Measurements from ENCODE around the gene TBC1D10B. TPM values are rescaled to one million over a fixed set of nuclear protein-coding genes. Genes with fewer than 3 reads are reported as not detected.
"Not testable (repeated sequence)": the region's sequence is repeated elsewhere in the genome, so short reads cannot be mapped to it uniquely, and the experiment has no call there.

TBC1D10B gene
- total and polyA plus RNA-seq, 9 donors, result 18.4 to 46.9 (median 35.2) TPM

DNA sequence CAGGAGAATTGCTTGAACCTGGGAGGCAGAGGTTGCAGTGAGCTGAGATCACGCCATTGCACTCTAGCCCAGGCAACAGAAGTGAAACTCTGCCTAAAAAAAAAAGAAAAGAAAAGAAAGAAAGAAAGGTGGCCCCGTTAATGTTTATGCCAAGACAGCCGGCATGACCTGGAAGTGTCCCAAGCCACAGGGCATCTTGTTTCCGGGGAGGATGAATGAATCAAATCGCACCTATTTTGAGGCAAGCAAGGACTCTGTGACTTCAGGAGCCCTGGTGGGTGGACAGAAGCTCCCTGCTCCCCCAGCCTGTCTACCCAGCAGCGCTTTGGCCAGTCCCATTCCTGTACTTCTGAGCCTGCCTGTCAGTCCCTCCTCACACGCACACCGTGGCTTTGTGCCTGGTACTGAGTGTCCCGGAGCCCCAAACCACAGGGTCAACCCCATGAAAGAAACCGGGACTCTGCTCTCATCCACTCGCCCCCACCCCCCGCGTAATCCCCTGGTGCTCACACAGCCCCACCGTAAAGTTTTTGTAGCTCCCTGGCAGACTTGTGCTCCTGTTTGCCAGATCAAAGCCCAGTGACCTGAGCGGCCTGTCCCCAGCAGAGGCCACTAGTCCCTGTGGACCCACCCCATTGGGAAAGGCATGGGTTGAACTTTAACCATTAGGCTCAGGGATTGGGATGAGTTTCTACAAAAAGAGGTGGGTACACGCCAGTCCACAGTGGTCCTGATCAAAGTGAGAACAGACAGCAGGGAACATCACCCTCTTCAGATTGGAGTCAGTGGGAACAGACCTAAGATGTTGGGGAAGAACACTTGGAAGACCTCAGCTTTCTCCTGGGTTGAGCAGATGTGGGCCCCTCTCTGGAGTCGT, 34.5 kb downstream of the TBC1D10B start:
- intact Hi-C loops (cut with DNase I), result no loop called here
- H3K4me1 ChIP-seq (ENCODE audit: insufficient read depth), result peaks cover 5% of the 10 kb centered on the region
- peak overlapping the region; percentile 76 for H3K4me3 ChIP-seq
- peak overlapping the region in 1 of 2 donors; percentile 95 for H3K27ac ChIP-seq
- H3K36me3 ChIP-seq, result no peaks in the 10 kb centered on the region
- TF ChIP-seq CTCF (IDR thresholded peaks at IDR 0.05) (no peak), POLR2A (IDR thresholded peaks at IDR 0.05) (no peak), EP300 (IDR thresholded peaks at IDR 0.05) (no peak)
- WGBS, 3 donors, result 32 to 40% (median 38%) methylated on average over 17 of the region's 17 CpGs
- peak in 2 of 5 donors; percentile 54 to 63 for DNase-seq
- no peaks in the 10 kb centered on the region for H3K27me3 ChIP-seq
- no peaks in the 10 kb centered on the region for H3K9me3 ChIP-seq

- peak; percentile 83 to 90 (median 87) for DNase-seq
- H3K27me3 ChIP-seq; H3K9me3 ChIP-seq; H3K4me1 ChIP-seq (ENCODE audit: insufficient read depth); intact Hi-C loops (cut with DNase I); H3K36me3 ChIP-seq: not testable (repeated sequence)
- H3K27ac ChIP-seq, result peak overlapping the region; percentile 85 to 95
- 0 to 1% (median 1%) methylated on average over 34 to 70 of the region's 70 CpGs for WGBS, 3 donors
- H3K4me3 ChIP-seq, result peak overlapping the region; percentile 76
- peak; percentile 72 for TF ChIP-seq POLR2A (IDR thresholded peaks at IDR 0.05)
- TF ChIP-seq CTCF (IDR thresholded peaks at IDR 0.05), result peak in 1 of 3 donors; percentile 27
Measured at GRCh38 chr16:30335028-30335597, 35.2 kb downstream of the TBC1D10B start.

- DNase-seq, result peak; percentile 66 to 84 (median 71)
- H3K27me3 ChIP-seq; H3K9me3 ChIP-seq; intact Hi-C loops (cut with DNase I); H3K36me3 ChIP-seq; H3K4me1 ChIP-seq (ENCODE audit: insufficient read depth): not testable (repeated sequence)
- H3K27ac ChIP-seq, result peak overlapping the region in 1 of 2 donors; percentile 95
- 0 to 1% (median 1%) methylated on average over 20 to 25 of the region's 33 CpGs for WGBS, 3 donors
- peak overlapping the region; percentile 76 for H3K4me3 ChIP-seq
Measured at GRCh38 chr16:30334473-30334989, 35.8 kb downstream of the TBC1D10B start.

DNA sequence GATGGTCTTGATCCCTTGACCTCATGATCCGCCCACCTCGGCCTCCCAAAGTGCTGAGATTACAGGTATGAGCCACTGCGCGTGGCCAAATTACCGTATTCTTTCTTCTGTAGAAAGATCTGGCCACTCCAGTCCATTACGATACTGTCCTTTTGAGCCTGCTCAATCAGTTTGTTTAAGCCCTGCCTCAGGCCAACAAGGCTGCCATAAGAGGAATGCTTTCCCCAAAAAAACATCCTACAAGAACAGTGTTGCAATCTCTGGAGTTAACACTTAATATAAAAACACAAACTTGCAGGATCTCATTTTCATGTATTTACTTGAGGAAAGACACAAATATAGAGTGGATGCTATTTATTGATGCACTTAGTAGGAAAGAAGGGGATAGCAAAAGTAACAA, 46.1 kb downstream of the TBC1D10B start:
- WGBS, 3 donors, result 83 to 91% (median 86%) methylated on average over 6 of the region's 6 CpGs
- intact Hi-C loops (cut with DNase I); H3K27ac ChIP-seq; DNase-seq; H3K27me3 ChIP-seq; H3K9me3 ChIP-seq; H3K36me3 ChIP-seq; H3K4me1 ChIP-seq (ENCODE audit: insufficient read depth); H3K4me3 ChIP-seq: not testable (repeated sequence)

GRCh38 chr16:30318647-30319046, 51.6 kb downstream of the TBC1D10B start:
- H3K36me3 ChIP-seq; DNase-seq; H3K27me3 ChIP-seq; H3K4me1 ChIP-seq (ENCODE audit: insufficient read depth); H3K27ac ChIP-seq; H3K9me3 ChIP-seq; intact Hi-C loops (cut with DNase I); H3K4me3 ChIP-seq: not testable (repeated sequence)
- 43 to 52% (median 49%) methylated on average over 2 of the region's 2 CpGs for WGBS, 3 donors

DNA sequence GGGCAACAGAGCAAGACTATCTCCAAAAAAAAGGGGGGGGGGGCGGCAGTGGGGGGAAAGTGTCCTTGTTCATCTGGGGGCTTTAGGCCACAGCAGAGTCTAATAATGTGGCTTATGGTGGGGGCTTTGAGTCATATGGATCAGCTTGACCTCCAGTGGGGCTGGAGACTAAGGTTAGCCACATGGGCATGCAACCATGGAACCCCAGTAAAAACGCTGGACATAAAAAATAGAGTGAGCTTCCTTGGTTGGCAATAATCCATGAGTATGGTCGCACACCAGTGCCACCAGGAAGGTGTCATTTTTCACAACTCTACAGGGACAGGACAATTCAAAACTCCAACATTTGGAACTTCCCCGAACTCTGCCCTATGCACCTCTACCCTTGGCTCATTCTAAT, 59.4 kb downstream of the TBC1D10B start:
- H3K36me3 ChIP-seq; DNase-seq; H3K4me3 ChIP-seq; H3K27me3 ChIP-seq; H3K9me3 ChIP-seq; intact Hi-C loops (cut with DNase I); H3K4me1 ChIP-seq (ENCODE audit: insufficient read depth); H3K27ac ChIP-seq: not testable (repeated sequence)
- WGBS, 3 donors, result 70 to 92% (median 90%) methylated on average over 2 to 3 of the region's 4 CpGs

- H3K36me3 ChIP-seq; H3K4me1 ChIP-seq (ENCODE audit: insufficient read depth); H3K4me3 ChIP-seq; intact Hi-C loops (cut with DNase I); DNase-seq; H3K27ac ChIP-seq; H3K27me3 ChIP-seq; H3K9me3 ChIP-seq: not testable (repeated sequence)
- WGBS, 3 donors, result 87 to 96% (median 94%) methylated on average over 5 of the region's 5 CpGs
Measured at GRCh38 chr16:30309255-30309654, 61.0 kb downstream of the TBC1D10B start.

Data from ovary (tissue), 9 donors.